Measurements from ENCODE around the gene ATP9B. TPM values are rescaled to one million over a fixed set of nuclear protein-coding genes. Genes with fewer than 3 reads are reported as not detected.
A peak's percentile ranks its signal among the peaks of the same experiment; 100 is the strongest.

Gene ATP9B
- total and polyA plus RNA-seq, 3 donors from 2014 or later = 32.4 to 113 (median 78.2) TPM

- no peaks in the 10 kb centered on the region for H3K27me3 ChIP-seq
- 80 to 85% methylated on average over 7 to 16 of the region's 16 CpGs for WGBS, 2 donors
- H3K4me1 ChIP-seq = no peaks in the 10 kb centered on the region
- DNase-seq = peak; percentile 11
- no peaks in the 10 kb centered on the region for H3K36me3 ChIP-seq (ENCODE audit: low read depth, missing control alignments)
- no peaks in the 10 kb centered on the region for H3K9me3 ChIP-seq
- no peak overlapping the region for H3K27ac ChIP-seq
- TF ChIP-seq POLR2A (IDR thresholded peaks at IDR 0.05) (no peak), CTCF (IDR thresholded peaks at IDR 0.05) (no peak)
- no peak overlapping the region for H3K4me3 ChIP-seq
- intact Hi-C loops (cut with DNase I; ENCODE audit: low total_unique reads) = loop anchor here (5.0 kb wide), 2 partner anchors 145 to 260 kb away; no protein-coding TSS in a partner anchor
These were observed 312.7 kb downstream of the ATP9B start for GRCh38 chr18:79381811-79382311.

- intact Hi-C loops (cut with DNase I; ENCODE audit: low total_unique reads) = loop anchor here (5.0 kb wide), 2 partner anchors 144 to 259 kb away; no protein-coding TSS in a partner anchor
- TF ChIP-seq POLR2A (IDR thresholded peaks at IDR 0.05) (no peak), CTCF (IDR thresholded peaks at IDR 0.05) (no peak)
These were observed 313.6 kb downstream of the ATP9B start for GRCh38 chr18:79382681-79383387.

GRCh38 chr18:79383388-79384056 is 314.3 kb downstream of the ATP9B start:
- H3K27ac ChIP-seq = no peak overlapping the region
- H3K36me3 ChIP-seq (ENCODE audit: low read depth, missing control alignments) = no peaks in the 10 kb centered on the region
- no peaks in the 10 kb centered on the region for H3K4me1 ChIP-seq
- WGBS, 2 donors = 70 to 80% methylated on average over 4 to 19 of the region's 20 CpGs
- no peaks in the 10 kb centered on the region for H3K9me3 ChIP-seq
- H3K27me3 ChIP-seq = no peaks in the 10 kb centered on the region
- H3K4me3 ChIP-seq = no peak overlapping the region
- TF ChIP-seq POLR2A (IDR thresholded peaks at IDR 0.05) = no peak
- TF ChIP-seq CTCF (IDR thresholded peaks at IDR 0.05) = no peak
- intact Hi-C loops (cut with DNase I; ENCODE audit: low total_unique reads) = loop anchor here (5.0 kb wide), 2 partner anchors 144 to 259 kb away; no protein-coding TSS in a partner anchor
- peak; percentile 9 for DNase-seq

More at GRCh38 chr18:79382681-79383387, 313.6 kb downstream of the ATP9B start:
- 86 to 89% methylated on average over 9 to 27 of the region's 27 CpGs for WGBS, 2 donors
- Histone ChIP-seq H3K4me3 (no peak overlapping the region), H3K9me3 (no peaks in the 10 kb centered on the region), H3K27me3 (no peaks in the 10 kb centered on the region), H3K36me3 (ENCODE audit: low read depth, missing control alignments) (no peaks in the 10 kb centered on the region), H3K4me1 (no peaks in the 10 kb centered on the region), H3K27ac (no peak overlapping the region)
- peak; percentile 13 for DNase-seq

- no peak overlapping the region for H3K4me3 ChIP-seq
- intact Hi-C loops (cut with DNase I; ENCODE audit: low total_unique reads) = loop anchor here (5.0 kb wide), 2 partner anchors 143 to 258 kb away; no protein-coding TSS in a partner anchor
- WGBS, 2 donors = 61 to 62% methylated on average over 16 to 17 of the region's 17 CpGs
- peak; percentile 13 for DNase-seq
- no peaks in the 10 kb centered on the region for H3K9me3 ChIP-seq
- no peak overlapping the region for H3K27ac ChIP-seq
- H3K27me3 ChIP-seq = no peaks in the 10 kb centered on the region
- no peaks in the 10 kb centered on the region for H3K4me1 ChIP-seq
- no peaks in the 10 kb centered on the region for H3K36me3 ChIP-seq (ENCODE audit: low read depth, missing control alignments)
- TF ChIP-seq POLR2A (IDR thresholded peaks at IDR 0.05) = no peak
- TF ChIP-seq CTCF (IDR thresholded peaks at IDR 0.05) = no peak
These were observed 315.1 kb downstream of the ATP9B start for GRCh38 chr18:79384151-79384807.
